ENCODE data around the gene ROBO3.

Gene ROBO3

GRCh38 chr11:124886978-124887666 is 21.9 kb downstream of the ROBO3 start:
- WGBS (ENCODE audit: extremely low coverage, insufficient coverage, insufficient read length): no CpG with 5 or more reads among the region's 12 CpGs
- DNase-seq: no peak
- Histone ChIP-seq H3K36me3 (ENCODE audit: control insufficient read depth in 1 of 2, insufficient read depth in 2 of 2, low read length in 2 of 2) (no peaks in the 10 kb centered on the region), H4K91ac (ENCODE audit: low read depth, low read length) (no peak overlapping the region), H2AK5ac (ENCODE audit: low read length) (no peak overlapping the region), H3K23ac (ENCODE audit: low read length) (no peak overlapping the region), H3K4ac (ENCODE audit: low read depth, low read length) (no peak overlapping the region), H3K9me3 (ENCODE audit: insufficient read depth, low read depth, low read length) (no peaks in the 10 kb centered on the region), H3K4me3 (ENCODE audit: low read depth, low read length) (no peak overlapping the region), H3K4me1 (ENCODE audit: control insufficient read depth in 1 of 2, insufficient read depth in 2 of 2, low read length in 2 of 2) (peaks cover 0 to 1% of the 10 kb centered on the region in 2 experiments), H3K27ac (ENCODE audit: low read depth, low read length) (no peak overlapping the region), H2BK120ac (ENCODE audit: insufficient read depth, low read length, poor library complexity) (no peak overlapping the region), H4K8ac (ENCODE audit: low read depth, low read length) (no peak overlapping the region), H3K14ac (ENCODE audit: low read length) (no peak overlapping the region), H3K18ac (ENCODE audit: low read length) (no peak overlapping the region), H3K4me2 (ENCODE audit: low read length) (no peak overlapping the region), H3K79me1 (ENCODE audit: low read length) (no peaks in the 10 kb centered on the region), H3K79me2 (ENCODE audit: control insufficient read depth, insufficient read depth, low read length, poor library complexity) (no peaks in the 10 kb centered on the region), H3K27me3 (ENCODE audit: insufficient read depth, low read length) (peaks cover 2% of the 10 kb centered on the region), H3K9ac (ENCODE audit: low read length) (no peak overlapping the region), H2AFZ (ENCODE audit: insufficient read depth, low read length, poor library complexity) (no peak overlapping the region), H4K12ac (ENCODE audit: low read depth, low read length) (no peak overlapping the region), H2BK5ac (ENCODE audit: low read depth, low read length, poor library complexity) (no peak overlapping the region), H2BK12ac (ENCODE audit: low read length) (no peak overlapping the region)

GRCh38 chr11:124887667-124888013 is 22.4 kb downstream of the ROBO3 start:
- Histone ChIP-seq H3K79me1 (ENCODE audit: low read length) (no peaks in the 10 kb centered on the region), H2AFZ (ENCODE audit: insufficient read depth, low read length, poor library complexity) (no peak overlapping the region), H3K9me3 (ENCODE audit: insufficient read depth, low read depth, low read length) (no peaks in the 10 kb centered on the region), H3K27ac (ENCODE audit: low read depth, low read length) (no peak overlapping the region), H3K36me3 (ENCODE audit: control insufficient read depth in 1 of 2, insufficient read depth in 2 of 2, low read length in 2 of 2) (no peaks in the 10 kb centered on the region), H4K91ac (ENCODE audit: low read depth, low read length) (no peak overlapping the region), H3K79me2 (ENCODE audit: control insufficient read depth, insufficient read depth, low read length, poor library complexity) (no peaks in the 10 kb centered on the region), H3K14ac (ENCODE audit: low read length) (no peak overlapping the region), H4K12ac (ENCODE audit: low read depth, low read length) (no peak overlapping the region), H2BK12ac (ENCODE audit: low read length) (no peak overlapping the region), H3K4ac (ENCODE audit: low read depth, low read length) (no peak overlapping the region), H2AK5ac (ENCODE audit: low read length) (no peak overlapping the region), H3K27me3 (ENCODE audit: insufficient read depth, low read length) (peaks cover 2% of the 10 kb centered on the region), H3K4me1 (ENCODE audit: control insufficient read depth in 1 of 2, insufficient read depth in 2 of 2, low read length in 2 of 2) (peaks cover 0 to under 1% of the 10 kb centered on the region in 2 experiments), H4K8ac (ENCODE audit: low read depth, low read length) (no peak overlapping the region), H2BK120ac (ENCODE audit: insufficient read depth, low read length, poor library complexity) (no peak overlapping the region), H3K18ac (ENCODE audit: low read length) (no peak overlapping the region), H3K23ac (ENCODE audit: low read length) (no peak overlapping the region), H3K4me2 (ENCODE audit: low read length) (no peak overlapping the region), H3K9ac (ENCODE audit: low read length) (no peak overlapping the region), H3K4me3 (ENCODE audit: low read depth, low read length) (no peak overlapping the region), H2BK5ac (ENCODE audit: low read depth, low read length, poor library complexity) (no peak overlapping the region)
- DNase-seq: no peak
- whole genome bisulfite sequencing (ENCODE audit: extremely low coverage, insufficient coverage, insufficient read length): no CpG with 5 or more reads among the region's 3 CpGs

GRCh38 chr11:124889191-124890091 is 24.2 kb downstream of the ROBO3 start:
- Histone ChIP-seq H4K12ac (ENCODE audit: low read depth, low read length) (no peak overlapping the region), H3K27ac (ENCODE audit: low read depth, low read length) (no peak overlapping the region), H3K9me3 (ENCODE audit: insufficient read depth, low read depth, low read length) (no peaks in the 10 kb centered on the region), H3K23ac (ENCODE audit: low read length) (no peak overlapping the region), H3K18ac (ENCODE audit: low read length) (no peak overlapping the region), H2AFZ (ENCODE audit: insufficient read depth, low read length, poor library complexity) (no peak overlapping the region), H3K4me2 (ENCODE audit: low read length) (no peak overlapping the region), H2AK5ac (ENCODE audit: low read length) (no peak overlapping the region), H3K27me3 (ENCODE audit: insufficient read depth, low read length) (peaks cover 2% of the 10 kb centered on the region), H3K14ac (ENCODE audit: low read length) (no peak overlapping the region), H3K79me1 (ENCODE audit: low read length) (no peaks in the 10 kb centered on the region), H3K36me3 (ENCODE audit: control insufficient read depth in 1 of 2, insufficient read depth in 2 of 2, low read length in 2 of 2) (no peaks in the 10 kb centered on the region), H3K4ac (ENCODE audit: low read depth, low read length) (no peak overlapping the region), H2BK12ac (ENCODE audit: low read length) (no peak overlapping the region), H4K91ac (ENCODE audit: low read depth, low read length) (no peak overlapping the region), H4K8ac (ENCODE audit: low read depth, low read length) (no peak overlapping the region), H3K79me2 (ENCODE audit: control insufficient read depth, insufficient read depth, low read length, poor library complexity) (no peaks in the 10 kb centered on the region), H2BK5ac (ENCODE audit: low read depth, low read length, poor library complexity) (no peak overlapping the region), H3K4me1 (ENCODE audit: control insufficient read depth in 1 of 2, insufficient read depth in 2 of 2, low read length in 2 of 2) (no peaks in the 10 kb centered on the region), H3K4me3 (ENCODE audit: low read depth, low read length) (no peak overlapping the region), H2BK120ac (ENCODE audit: insufficient read depth, low read length, poor library complexity) (no peak overlapping the region), H3K9ac (ENCODE audit: low read length) (no peak overlapping the region)
- WGBS (ENCODE audit: extremely low coverage, insufficient coverage, insufficient read length): no CpG with 5 or more reads among the region's 2 CpGs
- no peak for DNase-seq

- Histone ChIP-seq H3K9ac (ENCODE audit: low read length) (no peak overlapping the region), H3K4me1 (ENCODE audit: control insufficient read depth in 1 of 2, insufficient read depth in 2 of 2, low read length in 2 of 2) (no peaks in the 10 kb centered on the region), H3K79me1 (ENCODE audit: low read length) (no peaks in the 10 kb centered on the region), H3K4me3 (ENCODE audit: low read depth, low read length) (no peak overlapping the region), H3K18ac (ENCODE audit: low read length) (no peak overlapping the region), H4K91ac (ENCODE audit: low read depth, low read length) (no peak overlapping the region), H2AK5ac (ENCODE audit: low read length) (no peak overlapping the region), H3K4me2 (ENCODE audit: low read length) (no peak overlapping the region), H3K27me3 (ENCODE audit: insufficient read depth, low read length) (peaks cover 2% of the 10 kb centered on the region), H3K4ac (ENCODE audit: low read depth, low read length) (no peak overlapping the region), H3K14ac (ENCODE audit: low read length) (no peak overlapping the region), H3K23ac (ENCODE audit: low read length) (no peak overlapping the region), H2AFZ (ENCODE audit: insufficient read depth, low read length, poor library complexity) (no peak overlapping the region), H3K9me3 (ENCODE audit: insufficient read depth, low read depth, low read length) (no peaks in the 10 kb centered on the region), H2BK120ac (ENCODE audit: insufficient read depth, low read length, poor library complexity) (no peak overlapping the region), H3K27ac (ENCODE audit: low read depth, low read length) (no peak overlapping the region), H2BK12ac (ENCODE audit: low read length) (no peak overlapping the region), H4K12ac (ENCODE audit: low read depth, low read length) (no peak overlapping the region), H3K79me2 (ENCODE audit: control insufficient read depth, insufficient read depth, low read length, poor library complexity) (no peaks in the 10 kb centered on the region), H2BK5ac (ENCODE audit: low read depth, low read length, poor library complexity) (no peak overlapping the region), H3K36me3 (ENCODE audit: control insufficient read depth in 1 of 2, insufficient read depth in 2 of 2, low read length in 2 of 2) (no peaks in the 10 kb centered on the region), H4K8ac (ENCODE audit: low read depth, low read length) (no peak overlapping the region)
- no peak for DNase-seq
- no CpG with 5 or more reads among the region's 2 CpGs for WGBS (ENCODE audit: extremely low coverage, insufficient coverage, insufficient read length)
Measured at GRCh38 chr11:124890151-124890550, 24.9 kb downstream of the ROBO3 start.
